Measurements from ENCODE around the gene MRPL34. TPM values are rescaled to one million over a fixed set of nuclear protein-coding genes. Genes with fewer than 3 reads are reported as not detected.
A peak's percentile ranks its signal among the peaks of the same experiment; 100 is the strongest.

MRPL34 gene
- total RNA-seq, 2 experiments from 2014 or later, result 28.4 to 28.7 TPM

- no peaks in the 10 kb centered on the region for H3K9me3 Mint-ChIP-seq
- peaks cover 43% of the 10 kb centered on the region for H3K4me1 Mint-ChIP-seq (ENCODE audit: low read depth)
- no peaks in the 10 kb centered on the region for H3K9me3 ChIP-seq (ENCODE audit: control insufficient read depth in 1 of 2, insufficient read depth in 1 of 2, low read length in 2 of 2)
- H3K36me3 ChIP-seq (ENCODE audit: insufficient read depth, low read length), result peaks cover 2% of the 10 kb centered on the region
- ChIA-PET CTCF (interaction anchor here (1.1 to 1.9 kb wide), 3 partner anchors 27 to 54 kb away, joined by 3 to 11 read pairs (median 5); partner anchors contain the start of gene MRPL34), POLR2A (interaction anchor here (1.5 to 4.0 kb wide), 4 partner anchors 11 to 40 kb away, joined by 5 to 27 read pairs (median 9); partner anchors contain the start of genes DDA1 and MRPL34)
- no peaks in the 10 kb centered on the region for H3K27me3 Mint-ChIP-seq
- intact Hi-C loops (cut with DNase I, micrococcal nuclease), result no loop called here
- DNase-seq, result no peak
- no peak for ATAC-seq (ENCODE audit: poor library complexity)
- no peak overlapping the region for H3K27ac ChIP-seq (ENCODE audit: low read depth in 1 of 2, low read length in 2 of 2)
- peaks cover 13% of the 10 kb centered on the region for H3K36me3 Mint-ChIP-seq (ENCODE audit: low read depth)
- H3K4me3 Mint-ChIP-seq, result peak overlapping the region; percentile 74
- H3K4me1 ChIP-seq (ENCODE audit: insufficient read depth, low read length), result peaks cover 63% of the 10 kb centered on the region
- no peak overlapping the region for H3K27ac Mint-ChIP-seq
- TF ChIP-seq CTCF (IDR thresholded peaks at IDR 0.05), result no peak
- no peak overlapping the region for H3K4me3 ChIP-seq (ENCODE audit: low read length)
- H3K27me3 ChIP-seq (ENCODE audit: control insufficient read depth in 1 of 2, insufficient read depth in 2 of 2, low read length in 2 of 2), result no peaks in the 10 kb centered on the region
These were observed 26.6 kb downstream of the MRPL34 start for GRCh38 chr19:17332360-17332676.

- Histone ChIP-seq H3K4me1 (ENCODE audit: insufficient read depth, low read length) (peaks cover 64% of the 10 kb centered on the region), H3K27ac (ENCODE audit: low read depth in 1 of 2, low read length in 2 of 2) (no peak overlapping the region), H3K4me3 (ENCODE audit: low read length) (no peak overlapping the region), H3K36me3 (ENCODE audit: insufficient read depth, low read length) (peaks cover 2% of the 10 kb centered on the region), H3K9me3 (ENCODE audit: control insufficient read depth in 1 of 2, insufficient read depth in 1 of 2, low read length in 2 of 2) (no peaks in the 10 kb centered on the region), H3K27me3 (ENCODE audit: control insufficient read depth in 1 of 2, insufficient read depth in 2 of 2, low read length in 2 of 2) (no peaks in the 10 kb centered on the region)
- Mint-ChIP-seq H3K9me3 (no peaks in the 10 kb centered on the region), H3K4me1 (ENCODE audit: low read depth) (peaks cover 45% of the 10 kb centered on the region), H3K36me3 (ENCODE audit: low read depth) (peaks cover 16% of the 10 kb centered on the region), H3K4me3 (peak overlapping the region; percentile 74), H3K27me3 (no peaks in the 10 kb centered on the region), H3K27ac (no peak overlapping the region)
- DNase-seq, result peak in 6 of 14 experiments; percentile 20 to 77 (median 26)
- ChIA-PET CTCF (interaction anchor here (1.0 to 1.9 kb wide), 3 partner anchors 28 to 56 kb away, joined by 3 to 11 read pairs (median 3); partner anchors contain the start of gene MRPL34), POLR2A (interaction anchor here (0.9 to 4.0 kb wide), 8 partner anchors 11 to 117 kb away, joined by 5 to 31 read pairs (median 9); partner anchors contain the start of genes ABHD8, BABAM1, DDA1 and MRPL34)
- no peak for ATAC-seq (ENCODE audit: poor library complexity)
- intact Hi-C loops (cut with DNase I, micrococcal nuclease), result no loop called here
- TF ChIP-seq CTCF (IDR thresholded peaks at IDR 0.05), result no peak
These were observed 27.3 kb downstream of the MRPL34 start for GRCh38 chr19:17332677-17333581.

GRCh38 chr19:17333611-17334413 lies 28.1 kb downstream of the MRPL34 start:
- Histone ChIP-seq H3K36me3 (ENCODE audit: insufficient read depth, low read length) (peaks cover 2% of the 10 kb centered on the region), H3K9me3 (ENCODE audit: control insufficient read depth in 1 of 2, insufficient read depth in 1 of 2, low read length in 2 of 2) (no peaks in the 10 kb centered on the region), H3K27ac (ENCODE audit: low read depth in 1 of 2, low read length in 2 of 2) (peak overlapping the region in 1 of 2 donors; percentile 19), H3K4me3 (ENCODE audit: low read length) (peak overlapping the region; percentile 58), H3K27me3 (ENCODE audit: control insufficient read depth in 1 of 2, insufficient read depth in 2 of 2, low read length in 2 of 2) (no peaks in the 10 kb centered on the region), H3K4me1 (ENCODE audit: insufficient read depth, low read length) (peaks cover 67% of the 10 kb centered on the region)
- CTCF ChIA-PET, result interaction anchor here (1.0 to 1.9 kb wide), 2 partner anchors 28 to 55 kb away, joined by 3 to 11 read pairs; partner anchors contain the start of gene MRPL34
- Mint-ChIP-seq H3K36me3 (ENCODE audit: low read depth) (peaks cover 16% of the 10 kb centered on the region), H3K27ac (peak overlapping the region; percentile 60), H3K27me3 (no peaks in the 10 kb centered on the region), H3K4me3 (peak overlapping the region; percentile 87), H3K9me3 (no peaks in the 10 kb centered on the region), H3K4me1 (ENCODE audit: low read depth) (peaks cover 45% of the 10 kb centered on the region)
- no peak for TF ChIP-seq CTCF (IDR thresholded peaks at IDR 0.05)
- ATAC-seq (ENCODE audit: poor library complexity) (peak; percentile 28), DNase-seq (peak; percentile 37 to 87 (median 73))
- intact Hi-C loops (cut with DNase I, micrococcal nuclease), result loop anchor here (1.0 to 2.0 kb wide), 2 partner anchors 25 to 41 kb away; partner anchors contain the start of gene DDA1 (in 1 of the 2)
- POLR2A ChIA-PET, result interaction anchor here (0.6 to 4.0 kb wide), 10 partner anchors 12 to 118 kb away, joined by 3 to 31 read pairs (median 7); partner anchors contain the start of genes ABHD8, BABAM1, DDA1 and MRPL34
